ENCODE measurements around the gene SCAANT1.

Gene SCAANT1

GRCh38 chr3:63959146-63959545, 47.0 kb upstream of the SCAANT1 start:
- H3K4me2 ChIP-seq (ENCODE audit: low read length), result no peak overlapping the region
- no peak overlapping the region for H3K9ac ChIP-seq (ENCODE audit: low read length)
- peaks cover 40% of the 10 kb centered on the region for H3K4me1 ChIP-seq (ENCODE audit: insufficient read depth, low read length, severe bottlenecking)
- H3K27me3 ChIP-seq (ENCODE audit: insufficient read depth, low read length), result no peaks in the 10 kb centered on the region
- H4K20me1 ChIP-seq (ENCODE audit: insufficient read depth, low read length), result no peaks in the 10 kb centered on the region
- no peak overlapping the region for H3K4me3 ChIP-seq (ENCODE audit: low read depth, low read length, poor library complexity, severe bottlenecking)
- no peaks in the 10 kb centered on the region for H3F3A ChIP-seq (ENCODE audit: insufficient read depth, low read length)
- no peaks in the 10 kb centered on the region for H3K9me2 ChIP-seq (ENCODE audit: low read depth, low read length)
- TF ChIP-seq, protein P1, sequence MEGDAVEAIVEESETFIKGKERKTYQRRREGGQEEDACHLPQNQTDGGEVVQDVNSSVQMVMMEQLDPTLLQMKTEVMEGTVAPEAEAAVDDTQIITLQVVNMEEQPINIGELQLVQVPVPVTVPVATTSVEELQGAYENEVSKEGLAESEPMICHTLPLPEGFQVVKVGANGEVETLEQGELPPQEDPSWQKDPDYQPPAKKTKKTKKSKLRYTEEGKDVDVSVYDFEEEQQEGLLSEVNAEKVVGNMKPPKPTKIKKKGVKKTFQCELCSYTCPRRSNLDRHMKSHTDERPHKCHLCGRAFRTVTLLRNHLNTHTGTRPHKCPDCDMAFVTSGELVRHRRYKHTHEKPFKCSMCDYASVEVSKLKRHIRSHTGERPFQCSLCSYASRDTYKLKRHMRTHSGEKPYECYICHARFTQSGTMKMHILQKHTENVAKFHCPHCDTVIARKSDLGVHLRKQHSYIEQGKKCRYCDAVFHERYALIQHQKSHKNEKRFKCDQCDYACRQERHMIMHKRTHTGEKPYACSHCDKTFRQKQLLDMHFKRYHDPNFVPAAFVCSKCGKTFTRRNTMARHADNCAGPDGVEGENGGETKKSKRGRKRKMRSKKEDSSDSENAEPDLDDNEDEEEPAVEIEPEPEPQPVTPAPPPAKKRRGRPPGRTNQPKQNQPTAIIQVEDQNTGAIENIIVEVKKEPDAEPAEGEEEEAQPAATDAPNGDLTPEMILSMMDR (IDR thresholded peaks at IDR 0.05; ENCODE audit: low read length), result no peak
- no peaks in the 10 kb centered on the region for H3K9me3 ChIP-seq (ENCODE audit: low read length)
- no peaks in the 10 kb centered on the region; the same call in none of the 2 replicates for H3K79me2 ChIP-seq (ENCODE audit: insufficient read depth, low read length)
- no peak overlapping the region for H3K27ac ChIP-seq (ENCODE audit: low read depth, low read length, poor library complexity, severe bottlenecking)
- no peak overlapping the region for H2AFZ ChIP-seq (ENCODE audit: low read length)
- peaks cover 17% of the 10 kb centered on the region; the same call in 1 of the 2 replicates for H3K36me3 ChIP-seq (ENCODE audit: insufficient read depth, low read length)

DNA sequence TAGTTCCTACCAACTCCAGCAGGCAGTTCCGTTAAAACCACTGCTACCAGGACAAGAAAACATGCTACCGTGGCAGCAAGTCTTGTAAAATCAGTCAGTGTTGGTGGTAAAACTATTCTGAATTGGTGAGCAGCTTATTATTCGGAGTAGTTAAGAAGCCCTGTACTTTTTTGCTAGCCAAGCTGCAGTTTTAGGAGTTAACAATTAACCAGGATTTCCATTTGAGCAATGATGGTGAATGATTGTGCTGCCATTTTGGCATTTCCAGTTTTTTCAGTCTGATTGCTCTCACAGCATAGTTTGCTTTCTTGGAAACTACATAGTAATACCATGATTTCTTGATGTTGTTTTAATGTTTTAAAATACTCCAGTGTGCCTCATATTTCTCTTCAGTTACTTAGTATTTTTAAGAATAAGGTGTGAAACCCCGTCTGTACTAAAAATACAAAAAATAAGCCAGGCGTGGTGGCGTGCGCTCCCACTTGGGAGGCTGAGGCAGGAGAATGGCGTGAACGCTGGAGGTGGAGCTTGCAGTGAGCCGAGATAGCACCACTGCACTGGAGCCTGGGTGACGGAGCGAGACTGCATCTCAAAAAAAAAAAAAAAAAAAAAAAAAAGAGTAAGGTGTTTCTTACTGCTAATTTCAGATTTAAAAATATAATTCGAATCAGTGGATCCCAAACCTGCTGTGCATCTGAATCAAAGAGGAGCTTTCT, 43.8 kb upstream of the SCAANT1 start:
- H3K27ac ChIP-seq (ENCODE audit: low read depth, low read length, poor library complexity, severe bottlenecking), result peak overlapping the region; percentile 19

DNA sequence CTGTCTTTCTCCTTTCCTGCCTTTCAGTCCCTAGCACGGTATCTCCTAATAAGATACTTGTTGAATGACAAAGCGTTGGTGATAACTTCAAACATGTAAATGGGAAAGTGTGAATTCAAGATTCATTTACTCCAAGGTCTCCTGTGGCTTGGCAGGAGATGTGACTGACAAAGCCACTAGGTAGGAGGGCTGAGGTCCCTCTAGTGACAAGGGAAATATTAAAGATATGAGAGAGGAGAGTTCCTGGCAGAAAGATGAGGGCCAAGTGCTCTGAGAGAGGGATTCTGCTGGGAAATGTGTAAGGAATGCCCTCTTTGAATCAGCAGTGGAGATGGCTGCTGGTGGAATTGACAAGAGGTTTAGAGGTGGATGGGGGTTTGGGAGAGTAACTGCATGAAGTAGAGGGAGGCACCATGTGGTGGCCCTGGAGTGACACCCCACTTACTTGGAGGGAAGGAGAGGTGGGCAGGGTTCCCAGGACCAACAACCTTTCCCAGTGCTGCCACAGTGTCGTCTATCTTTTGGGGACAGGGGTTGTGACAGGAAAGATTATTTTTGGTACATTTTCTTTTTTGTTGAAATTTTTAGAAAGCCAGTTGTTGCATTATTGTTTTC, 43.0 kb upstream of the SCAANT1 start:
- H3K4me3 ChIP-seq (ENCODE audit: low read depth, low read length, poor library complexity, severe bottlenecking), result no peak overlapping the region
- H3K9me2 ChIP-seq (ENCODE audit: low read depth, low read length), result no peaks in the 10 kb centered on the region
- H3K9me3 ChIP-seq (ENCODE audit: low read length), result no peaks in the 10 kb centered on the region
- H3K4me2 ChIP-seq (ENCODE audit: low read length), result peak overlapping the region; percentile 23; the same call in 1 of the 2 replicates
- TF ChIP-seq EZH2 (IDR thresholded peaks at IDR 0.05; ENCODE audit: borderline replicate concordance, low read length), result no peak
- TF ChIP-seq, protein P1 (IDR thresholded peaks at IDR 0.05; ENCODE audit: low read length), result no peak
- H3K4me1 ChIP-seq (ENCODE audit: insufficient read depth, low read length, severe bottlenecking), result peaks cover 40% of the 10 kb centered on the region
- no peak overlapping the region for H2AFZ ChIP-seq (ENCODE audit: low read length)
- no peaks in the 10 kb centered on the region for H3F3A ChIP-seq (ENCODE audit: insufficient read depth, low read length)
- H3K9ac ChIP-seq (ENCODE audit: low read length), result no peak overlapping the region
- H3K36me3 ChIP-seq (ENCODE audit: insufficient read depth, low read length), result peaks cover 30% of the 10 kb centered on the region; the same call in 1 of the 2 replicates
- H3K79me2 ChIP-seq (ENCODE audit: insufficient read depth, low read length), result no peaks in the 10 kb centered on the region; the same call in 1 of the 2 replicates
- no peak overlapping the region for H3K27ac ChIP-seq (ENCODE audit: low read depth, low read length, poor library complexity, severe bottlenecking)
- no peaks in the 10 kb centered on the region for H4K20me1 ChIP-seq (ENCODE audit: insufficient read depth, low read length)
- no peaks in the 10 kb centered on the region for H3K27me3 ChIP-seq (ENCODE audit: insufficient read depth, low read length)

More for the DNA sequence above, 43.8 kb upstream of the SCAANT1 start:
- Histone ChIP-seq H3K4me3 (ENCODE audit: low read depth, low read length, poor library complexity, severe bottlenecking) (no peak overlapping the region), H2AFZ (ENCODE audit: low read length) (no peak overlapping the region), H3K4me2 (ENCODE audit: low read length) (peak overlapping the region; percentile 23; the same call in 1 of the 2 replicates), H3F3A (ENCODE audit: insufficient read depth, low read length) (no peaks in the 10 kb centered on the region), H3K27me3 (ENCODE audit: insufficient read depth, low read length) (no peaks in the 10 kb centered on the region), H3K9me3 (ENCODE audit: low read length) (no peaks in the 10 kb centered on the region), H4K20me1 (ENCODE audit: insufficient read depth, low read length) (no peaks in the 10 kb centered on the region), H3K79me2 (ENCODE audit: insufficient read depth, low read length) (no peaks in the 10 kb centered on the region; the same call in none of the 2 replicates), H3K9ac (ENCODE audit: low read length) (no peak overlapping the region), H3K4me1 (ENCODE audit: insufficient read depth, low read length, severe bottlenecking) (peaks cover 40% of the 10 kb centered on the region), H3K9me2 (ENCODE audit: low read depth, low read length) (no peaks in the 10 kb centered on the region), H3K36me3 (ENCODE audit: insufficient read depth, low read length) (peaks cover 30% of the 10 kb centered on the region; the same call in 1 of the 2 replicates)
- no peak for TF ChIP-seq EZH2 (IDR thresholded peaks at IDR 0.05; ENCODE audit: borderline replicate concordance, low read length)
- TF ChIP-seq, protein P1 (IDR thresholded peaks at IDR 0.05; ENCODE audit: low read length), result no peak
